ENCODE data around the gene ARHGEF10L.

Gene ARHGEF10L

DNA sequence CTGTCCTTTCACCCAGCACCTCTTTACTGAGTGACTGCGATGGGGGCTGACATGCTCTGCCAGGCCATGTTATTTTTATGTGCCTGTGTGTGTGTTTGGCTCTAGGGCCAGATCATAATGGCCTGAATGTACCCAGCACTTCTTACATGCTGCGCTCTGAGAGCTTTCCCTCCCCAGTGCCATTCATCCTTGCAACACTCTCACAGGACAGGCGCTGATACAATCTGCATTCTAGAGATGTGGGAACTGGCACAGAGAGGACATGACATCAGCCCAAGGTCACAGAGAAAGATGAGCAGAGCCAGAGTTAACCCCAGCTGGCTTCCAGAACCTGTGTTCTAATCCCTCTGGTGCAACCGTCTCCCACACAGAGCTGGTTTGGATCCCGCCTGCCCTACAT, 54.5 kb downstream of the ARHGEF10L start:
- peaks cover 0 to 16% (median 0%) of the 10 kb centered on the region in 11 experiments; a peak in 5 of 22 replicates for H4K20me1 ChIP-seq
- H3K9ac ChIP-seq, result peak overlapping the region in 2 of 11 experiments; percentile 10 to 28; a peak in 2 of 22 replicates
- H3K4me1 ChIP-seq, result peaks cover 28 to 74% (median 57%) of the 10 kb centered on the region in 10 experiments
- H3K9me3 ChIP-seq (replicated peaks in 1 of 11), result no peaks in the 10 kb centered on the region
- H3K27ac ChIP-seq, result peak overlapping the region in 7 of 11 experiments; percentile 22 to 67 (median 52); a peak in 12 of 22 replicates
- H3K36me3 ChIP-seq, result peaks cover 14 to 83% (median 51%) of the 10 kb centered on the region in 11 experiments
- no peak overlapping the region for H3K4me3 ChIP-seq
- no peaks in the 10 kb centered on the region for H3K27me3 ChIP-seq
- no peak for TF ChIP-seq Cebpa-rat (IDR thresholded peaks at IDR 0.05)
- H3K4me2 ChIP-seq, result peak overlapping the region; percentile 0 to 82 (median 68); a peak in 19 of 22 replicates

GRCh38 chr1:17594690-17595601, 55.4 kb downstream of the ARHGEF10L start:
- Histone ChIP-seq H3K9me3 (replicated peaks in 1 of 11) (no peaks in the 10 kb centered on the region), H3K4me1 (peaks cover 35 to 79% (median 64%) of the 10 kb centered on the region in 10 experiments), H3K4me3 (no peak overlapping the region), H3K36me3 (peaks cover 14 to 74% (median 42%) of the 10 kb centered on the region in 11 experiments), H3K27me3 (no peaks in the 10 kb centered on the region), H4K20me1 (peaks cover 0 to 13% (median 0%) of the 10 kb centered on the region in 11 experiments; a peak in 5 of 22 replicates), H3K4me2 (peak overlapping the region; percentile 17 to 82 (median 68)), H3K9ac (peak overlapping the region in 8 of 11 experiments; percentile 16 to 54 (median 31); a peak in 10 of 22 replicates), H3K27ac (peak overlapping the region in 7 of 11 experiments; percentile 35 to 70 (median 52); a peak in 15 of 22 replicates)
- peak in 2 of 11 experiments; percentile 17 to 18; a peak in 1 of 22 replicates for TF ChIP-seq Cebpa-rat (IDR thresholded peaks at IDR 0.05)

- Histone ChIP-seq H3K27me3 (no peaks in the 10 kb centered on the region), H3K4me3 (no peak overlapping the region), H3K27ac (peak overlapping the region in 7 of 11 experiments; percentile 30 to 70 (median 52); a peak in 13 of 22 replicates), H3K4me2 (peak overlapping the region; percentile 17 to 82 (median 68); a peak in 20 of 22 replicates), H3K36me3 (peaks cover 9 to 67% (median 36%) of the 10 kb centered on the region in 11 experiments), H3K4me1 (peaks cover 41 to 86% (median 70%) of the 10 kb centered on the region in 10 experiments), H3K9me3 (replicated peaks in 1 of 11) (no peaks in the 10 kb centered on the region), H4K20me1 (peaks cover 0 to 10% (median 0%) of the 10 kb centered on the region in 11 experiments; a peak in 4 of 22 replicates), H3K9ac (peak overlapping the region in 8 of 11 experiments; percentile 4 to 54 (median 31); a peak in 9 of 22 replicates)
- TF ChIP-seq Cebpa-rat (IDR thresholded peaks at IDR 0.05), result no peak
These were observed 56.1 kb downstream of the ARHGEF10L start for GRCh38 chr1:17595602-17595925.

DNA sequence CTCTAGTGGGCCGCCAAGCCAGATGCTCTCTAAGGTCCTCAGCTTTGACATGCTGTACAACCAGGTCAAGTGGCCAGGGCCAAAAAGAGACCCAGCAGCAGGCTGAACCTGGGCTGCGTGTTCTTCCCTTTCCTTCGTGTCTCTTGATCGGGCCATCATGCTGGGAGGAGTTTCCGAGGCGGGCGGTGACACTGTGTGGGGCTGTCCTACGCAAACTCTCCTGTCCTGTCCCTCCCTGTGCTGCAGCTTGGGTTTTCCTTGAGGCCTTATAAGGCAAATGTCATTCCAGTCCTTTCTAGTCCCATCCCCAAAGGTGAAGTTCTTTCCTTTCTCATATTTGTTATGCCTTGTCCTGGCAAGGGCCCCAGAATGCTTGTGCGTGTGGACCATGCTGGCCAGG, 56.7 kb downstream of the ARHGEF10L start:
- H3K9me3 ChIP-seq (replicated peaks in 1 of 11), result no peaks in the 10 kb centered on the region
- peak overlapping the region in 8 of 11 experiments; percentile 49 to 82 (median 72); a peak in 12 of 22 replicates for H3K4me2 ChIP-seq
- H3K4me1 ChIP-seq, result peaks cover 42 to 92% (median 75%) of the 10 kb centered on the region in 10 experiments
- H3K9ac ChIP-seq, result no peak overlapping the region
- peaks cover 4 to 61% (median 29%) of the 10 kb centered on the region in 11 experiments; a peak in 18 of 22 replicates for H3K36me3 ChIP-seq
- H3K4me3 ChIP-seq, result no peak overlapping the region
- H3K27me3 ChIP-seq, result no peaks in the 10 kb centered on the region
- TF ChIP-seq Cebpa-rat (IDR thresholded peaks at IDR 0.05), result no peak
- peak overlapping the region in 5 of 11 experiments; percentile 52 to 70 (median 62); a peak in 6 of 22 replicates for H3K27ac ChIP-seq
- H4K20me1 ChIP-seq, result peaks cover 0 to 11% (median 0%) of the 10 kb centered on the region in 11 experiments; a peak in 4 of 22 replicates

- Histone ChIP-seq H3K27ac (peak overlapping the region in 3 of 11 experiments; percentile 62 to 70 (median 62); a peak in 2 of 22 replicates), H3K4me3 (no peak overlapping the region), H3K36me3 (peaks cover 4 to 57% (median 29%) of the 10 kb centered on the region in 11 experiments; a peak in 18 of 22 replicates), H3K4me1 (peaks cover 44 to 96% (median 78%) of the 10 kb centered on the region in 10 experiments), H3K27me3 (no peaks in the 10 kb centered on the region), H3K9me3 (replicated peaks in 1 of 11) (no peaks in the 10 kb centered on the region), H4K20me1 (peaks cover 0 to 18% (median 0%) of the 10 kb centered on the region in 11 experiments; a peak in 4 of 22 replicates), H3K9ac (0 out of 22 replicates have a peak overlapping the region, but pooled peaks of 1 of the 11 experiments have one; percentile 13), H3K4me2 (peak overlapping the region in 1 of 11 experiments; percentile 77; a peak in 1 of 22 replicates)
- no peak for TF ChIP-seq Cebpa-rat (IDR thresholded peaks at IDR 0.05)
These were observed 57.4 kb downstream of the ARHGEF10L start for GRCh38 chr1:17596651-17597509.

GRCh38 chr1:17597651-17598050, 58.2 kb downstream of the ARHGEF10L start:
- no peak for TF ChIP-seq Cebpa-rat (IDR thresholded peaks at IDR 0.05)
- H3K9ac ChIP-seq, result no peak overlapping the region
- H3K27ac ChIP-seq, result peak overlapping the region in 1 of 11 experiments; percentile 10; a peak in 1 of 22 replicates
- H3K36me3 ChIP-seq, result peaks cover 4 to 53% (median 25%) of the 10 kb centered on the region in 11 experiments; a peak in 18 of 22 replicates
- H3K27me3 ChIP-seq, result no peaks in the 10 kb centered on the region
- H3K4me3 ChIP-seq, result no peak overlapping the region
- H3K4me2 ChIP-seq, result no peak overlapping the region
- peaks cover 0 to 19% (median 0%) of the 10 kb centered on the region in 11 experiments; a peak in 5 of 22 replicates for H4K20me1 ChIP-seq
- H3K4me1 ChIP-seq, result peaks cover 51 to 100% (median 82%) of the 10 kb centered on the region in 10 experiments
- no peaks in the 10 kb centered on the region for H3K9me3 ChIP-seq (replicated peaks in 1 of 11)

- Histone ChIP-seq H3K27ac (0 out of 22 replicates have a peak overlapping the region, but pooled peaks of 2 of the 11 experiments have one; percentile 10 to 17), H3K4me3 (no peak overlapping the region), H3K27me3 (no peaks in the 10 kb centered on the region), H3K4me2 (peak overlapping the region in 8 of 11 experiments; percentile 51 to 80 (median 70); a peak in 9 of 22 replicates), H3K36me3 (peaks cover 0 to 47% (median 19%) of the 10 kb centered on the region in 11 experiments; a peak in 17 of 22 replicates), H3K9me3 (replicated peaks in 1 of 11) (no peaks in the 10 kb centered on the region), H3K9ac (no peak overlapping the region), H4K20me1 (peaks cover 0 to 19% (median 0%) of the 10 kb centered on the region in 11 experiments; a peak in 5 of 22 replicates), H3K4me1 (peaks cover 55 to 100% (median 85%) of the 10 kb centered on the region in 10 experiments)
- TF ChIP-seq Cebpa-rat (IDR thresholded peaks at IDR 0.05), result no peak
These were observed 58.8 kb downstream of the ARHGEF10L start for GRCh38 chr1:17598251-17598650.
